Stimulated activated CD8-positive, alpha-beta memory T cell treated with anti-CD3 and anti-CD28 coated beads, Interleukin-4, amount 100 ng/mL, for 24 hours (primary cell): ENCODE data around the gene CCNT2.
"Not testable (repeated sequence)": the region's sequence is repeated elsewhere in the genome, so short reads cannot be mapped to it uniquely, and the experiment has no call there.

Source experiments
- DNase-seq: peaks from one replicate; pipeline ENCODE4 v3.0.0-alpha.2; 2020; ENCODE audit warnings: low read depth

Gene CCNT2

GRCh38 chr2:134975281-134976009, 56.8 kb downstream of the CCNT2 start:
- no peak for DNase-seq

GRCh38 chr2:134976074-134976702, 57.6 kb downstream of the CCNT2 start:
- DNase-seq, result no peak

- DNase-seq, result not testable (repeated sequence)
Observed at GRCh38 chr2:134977104-134977503, 58.5 kb downstream of the CCNT2 start.

DNA sequence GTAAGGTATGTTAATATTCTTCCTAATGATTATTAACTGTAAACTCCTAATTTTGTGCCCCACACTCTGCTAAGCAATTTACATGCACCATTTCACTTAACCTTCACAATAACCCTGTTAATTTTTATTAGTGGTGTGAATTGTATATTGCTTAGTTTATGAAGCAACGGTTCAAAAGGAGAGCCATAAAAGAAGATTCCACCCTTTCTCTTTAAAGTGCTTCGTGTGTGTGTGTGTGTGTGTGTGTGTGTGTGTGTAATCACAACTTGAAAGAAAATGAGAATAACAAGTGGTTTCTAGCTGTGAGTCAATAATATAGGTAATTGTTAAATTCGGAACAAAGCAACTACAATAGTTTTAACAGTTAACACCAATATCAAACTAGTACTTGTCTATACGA, 60.6 kb downstream of the CCNT2 start:
- DNase-seq, result no peak

GRCh38 chr2:134980639-134981038, 62.0 kb downstream of the CCNT2 start:
- no peak for DNase-seq

DNA sequence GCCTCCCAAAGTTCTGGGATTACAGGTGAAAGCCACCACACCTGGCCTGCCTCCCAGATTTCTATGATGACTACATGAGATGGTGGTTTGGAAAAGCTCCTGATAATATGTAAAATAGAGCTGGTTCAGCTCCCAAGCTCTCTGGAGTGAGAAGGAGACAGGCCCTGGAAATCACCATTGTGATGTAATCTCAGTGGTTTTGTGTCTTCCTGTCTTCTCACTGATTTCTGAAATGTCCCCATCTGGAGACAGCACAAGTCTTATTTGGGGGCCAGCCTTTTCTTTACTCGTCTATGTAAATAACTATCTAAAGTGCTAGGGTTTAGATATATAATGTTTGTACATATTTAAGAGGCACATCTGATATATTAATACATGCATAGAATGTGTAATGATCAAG, 64.0 kb downstream of the CCNT2 start:
- DNase-seq, result no peak

- DNase-seq, result no peak
Observed at GRCh38 chr2:134985061-134985460, 66.4 kb downstream of the CCNT2 start.

DNA sequence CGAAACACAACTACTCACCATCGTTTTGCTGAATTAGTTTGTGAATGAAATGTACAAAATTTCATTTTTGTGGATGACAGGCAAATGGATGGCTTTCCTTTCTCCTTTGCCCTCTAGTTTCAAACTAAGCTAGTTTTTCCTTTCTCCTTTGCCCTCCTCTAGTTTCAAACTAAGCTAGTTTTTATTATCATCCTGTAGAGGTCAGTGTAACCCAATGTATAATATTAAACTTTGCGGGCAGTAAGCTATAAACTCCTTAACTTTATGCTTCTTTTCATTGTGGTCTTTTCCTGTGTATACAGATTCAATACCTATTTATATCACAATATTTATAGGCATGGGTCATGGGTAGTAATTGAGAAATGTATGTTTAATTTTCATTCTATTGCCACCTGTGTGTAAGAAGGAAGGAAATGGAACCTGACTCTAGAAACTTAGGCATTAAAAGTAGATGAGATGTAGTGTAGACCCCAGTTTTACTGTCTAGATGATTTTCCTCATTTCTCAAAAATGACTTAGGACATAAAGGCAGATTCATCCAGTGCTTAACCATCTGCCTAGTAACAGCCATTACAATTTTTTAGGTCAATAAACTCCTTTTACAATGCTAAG, 70.5 kb downstream of the CCNT2 start:
- DNase-seq, result no peak

- DNase-seq, result no peak
Observed at GRCh38 chr2:134999521-134999920, 80.9 kb downstream of the CCNT2 start.

- DNase-seq, result no peak
Observed at GRCh38 chr2:135002836-135003235, 84.2 kb downstream of the CCNT2 start.

DNA sequence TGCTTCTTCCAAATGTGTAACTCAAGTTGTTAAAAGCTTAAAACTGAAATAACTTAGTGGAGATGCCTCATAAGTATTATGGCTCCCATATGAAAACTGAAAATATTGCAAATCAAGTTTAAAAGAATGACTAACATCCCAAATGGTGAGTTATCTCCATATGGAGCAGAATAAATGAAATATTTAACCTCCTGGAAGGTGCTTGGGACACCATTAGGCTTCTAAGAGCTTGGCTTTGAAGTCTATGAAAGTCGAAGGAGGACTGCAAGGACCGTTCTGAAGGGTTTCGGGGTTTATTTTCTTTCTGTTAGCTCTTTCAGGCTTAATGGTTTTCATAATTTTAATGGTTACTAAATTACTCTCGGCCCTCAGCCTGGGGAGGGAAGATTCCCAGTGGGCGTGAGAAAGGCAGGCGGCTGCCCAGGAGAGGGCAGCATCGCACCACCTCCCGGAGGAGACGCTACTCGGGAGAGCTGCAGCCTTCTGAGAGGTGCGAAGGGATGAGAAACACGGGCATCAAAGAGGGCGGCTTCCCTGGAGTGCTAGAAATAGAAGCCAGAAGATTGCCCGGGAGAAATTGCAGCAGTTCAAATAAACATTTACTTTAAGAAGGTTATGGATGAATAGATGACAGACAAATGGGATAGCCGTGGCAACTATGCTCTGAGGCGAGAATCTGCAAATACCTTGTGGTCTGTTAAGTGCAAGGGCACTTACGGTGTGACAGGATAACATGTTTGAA, 85.6 kb downstream of the CCNT2 start:
- peak; percentile 58 for DNase-seq

- DNase-seq, result no peak
Observed at GRCh38 chr2:135005753-135006152, 87.1 kb downstream of the CCNT2 start.
